HG02885 (cell line): ENCODE measurements around the gene EIF5.

Experiments
- ATAC-seq: cut with Tn5 transposase; IDR thresholded peaks from one replicate; pipeline ENCODE4 v1.9.1; 2021; ENCODE audit warnings: mild to moderate bottlenecking; ENCODE audit not compliant: unreplicated experiment, poor library complexity

The EIF5 gene

GRCh38 chr14:103360548-103360947 lies 26.5 kb downstream of the EIF5 start:
- ATAC-seq = no peak

- no peak for ATAC-seq
Measured at GRCh38 chr14:103361867-103362266, 27.8 kb downstream of the EIF5 start.

GRCh38 chr14:103362780-103363179 lies 28.7 kb downstream of the EIF5 start:
- ATAC-seq = no peak

- ATAC-seq = no peak
Measured at GRCh38 chr14:103366741-103367140, 32.7 kb downstream of the EIF5 start.

- ATAC-seq = no peak
Measured at GRCh38 chr14:103367995-103368394, 34.0 kb downstream of the EIF5 start.

GRCh38 chr14:103370087-103370486 lies 36.0 kb downstream of the EIF5 start:
- no peak for ATAC-seq

GRCh38 chr14:103372017-103372416 lies 38.0 kb downstream of the EIF5 start:
- ATAC-seq = no peak

GRCh38 chr14:103372552-103373304 lies 38.7 kb downstream of the EIF5 start:
- no peak for ATAC-seq

- no peak for ATAC-seq
Measured at GRCh38 chr14:103374121-103374520, 40.1 kb downstream of the EIF5 start.

GRCh38 chr14:103377522-103378037 lies 43.5 kb downstream of the EIF5 start:
- ATAC-seq = no peak

GRCh38 chr14:103378038-103378854 lies 44.2 kb downstream of the EIF5 start:
- ATAC-seq = no peak

GRCh38 chr14:103380719-103381377 lies 46.8 kb downstream of the EIF5 start:
- ATAC-seq = no peak

- ATAC-seq = no peak
Measured at GRCh38 chr14:103382376-103382775, 48.3 kb downstream of the EIF5 start.

- ATAC-seq = peak; percentile 3
Measured at GRCh38 chr14:103384450-103385151, 50.6 kb downstream of the EIF5 start.

- ATAC-seq = peak; percentile 95
Measured at GRCh38 chr14:103385152-103385928, 51.3 kb downstream of the EIF5 start, which contains the start of gene MARK3. TSS of gene MARK3 (plus strand) at chr14:103385415. CDS start at chr14:103386030, 615 bp downstream.

GRCh38 chr14:103385929-103386712 lies 52.1 kb downstream of the EIF5 start:
- peak; percentile 8 for ATAC-seq

- no peak for ATAC-seq
Measured at GRCh38 chr14:103386713-103387329, 52.8 kb downstream of the EIF5 start.

GRCh38 chr14:103388664-103389063 lies 54.6 kb downstream of the EIF5 start:
- ATAC-seq = no peak
